HEK293 (cell line): ENCODE data around the gene SSBP2.

Source experiments
- BCL11A ChIP-seq: fragments of 450-650 bp; formaldehyde crosslinking; IDR thresholded peaks from 2 replicates; pipeline ENCODE4 v1.5.1; 2016; ENCODE audit warnings: low read depth, missing biosample characterization, missing genetic modification characterization
- BCL6B ChIP-seq: fragments of 450-650 bp; formaldehyde crosslinking; IDR thresholded peaks from 2 replicates; pipeline ENCODE4 v1.5.1; 2017; ENCODE audit warnings: missing biosample characterization, missing genetic modification characterization
- GLI4 ChIP-seq: fragments of 450-650 bp; formaldehyde crosslinking; IDR thresholded peaks from 2 replicates; pipeline ENCODE4 v1.5.1; 2016; ENCODE audit warnings: missing biosample characterization, missing genetic modification characterization
- INSM2 ChIP-seq: fragments of 450-650 bp; formaldehyde crosslinking; IDR thresholded peaks from 2 replicates; pipeline ENCODE4 v1.5.1; 2016; ENCODE audit warnings: missing biosample characterization, missing genetic modification characterization
- KLF8 ChIP-seq: fragments of 450-650 bp; formaldehyde crosslinking; IDR thresholded peaks from 2 replicates; pipeline ENCODE4 v1.5.1; 2016; ENCODE audit warnings: missing biosample characterization, missing genetic modification characterization
- KLF9 ChIP-seq: fragments of 450-650 bp; formaldehyde crosslinking; IDR thresholded peaks from 2 replicates; pipeline ENCODE4 v1.5.1; 2016; ENCODE audit warnings: missing biosample characterization, missing genetic modification characterization, low read depth
- MYNN ChIP-seq: fragments of 450-650 bp; formaldehyde crosslinking; IDR thresholded peaks from 2 replicates; pipeline ENCODE4 v1.5.1; 2016; ENCODE audit warnings: missing biosample characterization, missing genetic modification characterization, borderline replicate concordance
- OVOL3 ChIP-seq: fragments of 450-650 bp; formaldehyde crosslinking; IDR thresholded peaks from 2 replicates; pipeline ENCODE4 v1.5.1; 2016; ENCODE audit warnings: missing biosample characterization, missing genetic modification characterization
- SALL2 ChIP-seq: fragments of 450-650 bp; formaldehyde crosslinking; IDR thresholded peaks from 2 replicates; pipeline ENCODE4 v1.5.0; 2017; ENCODE audit warnings: missing biosample characterization, mild to moderate bottlenecking, missing genetic modification characterization, borderline replicate concordance
- SETDB1 ChIP-seq: IDR thresholded peaks from one replicate; pipeline ENCODE4 v1.6.1; 2017; ENCODE audit warnings: mild to moderate bottlenecking, low read length, moderate library complexity, mixed read lengths; ENCODE audit not compliant: insufficient read length
- SP7 ChIP-seq: fragments of 450-650 bp; formaldehyde crosslinking; IDR thresholded peaks from 2 replicates; pipeline ENCODE4 v1.5.1; 2016; ENCODE audit warnings: missing biosample characterization, missing genetic modification characterization
- TRIM28 ChIP-seq: IDR thresholded peaks from 2 replicates; pipeline ENCODE4 v1.6.1; 2011; ENCODE audit warnings: low read length, control low read depth, borderline replicate concordance
- ZFP3 ChIP-seq: fragments of 450-650 bp; formaldehyde crosslinking; IDR thresholded peaks from 2 replicates; pipeline ENCODE4 v1.5.1; 2016; ENCODE audit warnings: low read depth, missing biosample characterization, missing genetic modification characterization
- ZNF132 ChIP-seq: fragments of 450-650 bp; formaldehyde crosslinking; IDR thresholded peaks from 2 replicates; pipeline ENCODE4 v1.5.1; 2017; ENCODE audit warnings: missing biosample characterization, missing genetic modification characterization, borderline replicate concordance
- ZNF133 ChIP-seq: fragments of 450-650 bp; formaldehyde crosslinking; IDR thresholded peaks from 2 replicates; pipeline ENCODE4 v1.5.1; 2016; ENCODE audit warnings: missing biosample characterization, missing genetic modification characterization
- ZNF148 ChIP-seq: fragments of 450-650 bp; formaldehyde crosslinking; IDR thresholded peaks from 2 replicates; pipeline ENCODE4 v1.5.0; 2017; ENCODE audit warnings: missing biosample characterization, missing genetic modification characterization, borderline replicate concordance
- ZNF155 ChIP-seq: fragments of 450-650 bp; formaldehyde crosslinking; IDR thresholded peaks from 2 replicates; pipeline ENCODE4 v1.5.1; 2016; ENCODE audit warnings: missing biosample characterization, missing genetic modification characterization
- ZNF18 ChIP-seq: fragments of 450-650 bp; formaldehyde crosslinking; IDR thresholded peaks from 2 replicates; pipeline ENCODE4 v1.5.1; 2016; ENCODE audit warnings: missing biosample characterization, missing genetic modification characterization
- ZNF280C ChIP-seq: fragments of 450-650 bp; formaldehyde crosslinking; IDR thresholded peaks from 2 replicates; pipeline ENCODE4 v1.5.1; 2016; ENCODE audit warnings: missing biosample characterization, missing genetic modification characterization
- ZNF302 ChIP-seq: fragments of 450-650 bp; formaldehyde crosslinking; IDR thresholded peaks from 2 replicates; pipeline ENCODE4 v1.5.1; 2016; ENCODE audit warnings: missing biosample characterization, missing genetic modification characterization, low read depth
- ZNF311 ChIP-seq: fragments of 450-650 bp; formaldehyde crosslinking; IDR thresholded peaks from 2 replicates; pipeline ENCODE4 v1.5.1; 2017; ENCODE audit warnings: missing biosample characterization, missing genetic modification characterization, borderline replicate concordance
- ZNF366 ChIP-seq: fragments of 450-650 bp; formaldehyde crosslinking; conservative IDR thresholded peaks from 2 replicates; pipeline ENCODE4 v1.5.1; 2016; ENCODE audit warnings: missing biosample characterization, missing genetic modification characterization
- ZNF398 ChIP-seq: fragments of 450-650 bp; formaldehyde crosslinking; IDR thresholded peaks from 2 replicates; pipeline ENCODE4 v1.5.1; 2017; ENCODE audit warnings: missing biosample characterization, missing genetic modification characterization
- ZNF433 ChIP-seq: fragments of 450-650 bp; formaldehyde crosslinking; IDR thresholded peaks from 2 replicates; pipeline ENCODE4 v1.5.1; 2016; ENCODE audit warnings: missing biosample characterization, missing genetic modification characterization, low read depth
- ZNF48 ChIP-seq: fragments of 450-650 bp; formaldehyde crosslinking; IDR thresholded peaks from 2 replicates; pipeline ENCODE4 v1.5.1; 2016; ENCODE audit warnings: missing biosample characterization, missing genetic modification characterization
- ZNF623 ChIP-seq: fragments of 450-650 bp; formaldehyde crosslinking; IDR thresholded peaks from 2 replicates; pipeline ENCODE4 v1.5.1; 2016; ENCODE audit warnings: missing biosample characterization, missing genetic modification characterization
- ZNF701 ChIP-seq: fragments of 450-650 bp; formaldehyde crosslinking; IDR thresholded peaks from 2 replicates; pipeline ENCODE4 v1.5.1; 2016; ENCODE audit warnings: missing biosample characterization, missing genetic modification characterization
- ZNF830 ChIP-seq: fragments of 450-650 bp; IDR thresholded peaks from 2 replicates; pipeline ENCODE4 v1.5.0; 2018; ENCODE audit warnings: missing biosample characterization, missing genetic modification characterization, low read depth, mild to moderate bottlenecking, moderate library complexity

The SSBP2 gene

GRCh38 chr5:81751009-81751835 is at the start of gene SSBP2 (continued):
- TF ChIP-seq ZNF366, result peak; percentile 100
- TF ChIP-seq KLF8 (tag by site-specific recombination), result peak; percentile 93
- TF ChIP-seq ZFP3 (tag by site-specific recombination), result no peak
- peak; percentile 100 for TF ChIP-seq ZNF398
- TF ChIP-seq ZNF18 (tag by site-specific recombination), result peak; percentile 36
- TF ChIP-seq ZNF830 (tag by site-specific recombination), result no peak
- TF ChIP-seq ZNF311 (tag by site-specific recombination), result no peak
- peak; percentile 63; the same call in 1 of the 2 replicates for TF ChIP-seq ZNF701 (tag by site-specific recombination)
- TF ChIP-seq SETDB1, result no peak
- TF ChIP-seq ZNF623, result peak; percentile 33
- 0 out of 2 replicates have a peak, but pooled peaks have one; percentile 60 for TF ChIP-seq BCL11A (tag by site-specific recombination)
- no peak for TF ChIP-seq SALL2 (tag by site-specific recombination)
- no peak; the same call in 1 of the 2 replicates for TF ChIP-seq ZNF148 (tag by site-specific recombination)
- no peak for TF ChIP-seq OVOL3
- 0 out of 2 replicates have a peak, but pooled peaks have one; percentile 48 for TF ChIP-seq MYNN (tag by site-specific recombination)
- TF ChIP-seq ZNF132 (tag by site-specific recombination), result no peak
- peak; percentile 78; the same call in 1 of the 2 replicates for TF ChIP-seq GLI4 (tag by site-specific recombination)
- TF ChIP-seq ZNF280C (tag by site-specific recombination), result no peak
- TF ChIP-seq ZNF155 (tag by site-specific recombination), result no peak
- TF ChIP-seq ZNF48 (tag by site-specific recombination), result no peak
- peak; percentile 89 for TF ChIP-seq INSM2 (tag by site-specific recombination)
- peak; percentile 91 for TF ChIP-seq SP7 (tag by site-specific recombination)
- no peak for TF ChIP-seq ZNF302 (tag by site-specific recombination)
- no peak for TF ChIP-seq ZNF133
- TF ChIP-seq ZNF433, result no peak
- TF ChIP-seq BCL6B (tag by site-specific recombination), result peak; percentile 56
- no peak for TF ChIP-seq TRIM28
- TF ChIP-seq KLF9, result peak; percentile 70; the same call in 1 of the 2 replicates
